ENCODE results near the gene TMC5. TPM values are rescaled to one million over a fixed set of nuclear protein-coding genes. Genes with fewer than 3 reads are reported as not detected.

The TMC5 gene
- total RNA-seq, 4 donors from 2014 or later: 3.0 TPM; not detected in 3

DNA sequence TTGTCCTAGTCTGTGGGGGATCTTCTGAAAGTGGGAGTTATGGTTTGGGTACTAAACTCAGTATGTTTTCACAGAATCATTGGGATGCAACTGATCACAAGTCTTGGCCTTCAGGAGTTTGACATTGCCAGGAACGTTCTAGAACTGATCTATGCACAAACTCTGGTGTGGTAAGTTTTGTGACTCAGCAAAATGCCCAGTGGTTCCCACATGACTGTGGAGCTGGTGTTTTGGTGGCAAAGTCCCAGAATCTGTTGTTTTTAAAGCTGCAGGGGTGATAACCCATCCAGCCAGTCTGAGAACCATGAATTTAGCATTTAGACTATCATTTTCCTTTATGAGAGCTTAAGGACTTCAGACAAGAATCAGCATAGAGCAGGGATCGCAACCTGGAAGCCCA, 63.6 kb downstream of the TMC5 start:
- H3K36me3 ChIP-seq: no peaks in the 10 kb centered on the region
- H3K9me3 ChIP-seq: peaks cover 0 to 4% (median 0%) of the 10 kb centered on the region in 3 donors
- H3K4me1 ChIP-seq: no peaks in the 10 kb centered on the region
- H3K27ac ChIP-seq: no peak overlapping the region
- H3K27me3 ChIP-seq: peaks cover 3% of the 10 kb centered on the region
- H3K4me3 ChIP-seq: no peak overlapping the region
- no peak for TF ChIP-seq EP300 (IDR thresholded peaks at IDR 0.05)
- WGBS, 2 donors (ENCODE audit: low coverage in 1 of 2): 75 to 100% methylated on average over 1 to 2 of the region's 2 CpGs
- no peak for ATAC-seq

GRCh38 chr16:19481769-19482168, 64.1 kb downstream of the TMC5 start:
- Histone ChIP-seq H3K36me3 (no peaks in the 10 kb centered on the region), H3K4me1 (no peaks in the 10 kb centered on the region), H3K27me3 (peaks cover 3% of the 10 kb centered on the region), H3K4me3 (no peak overlapping the region), H3K27ac (no peak overlapping the region), H3K9me3 (peaks cover 0 to 4% (median 0%) of the 10 kb centered on the region in 3 donors)
- ATAC-seq: no peak
- TF ChIP-seq, protein P1, sequence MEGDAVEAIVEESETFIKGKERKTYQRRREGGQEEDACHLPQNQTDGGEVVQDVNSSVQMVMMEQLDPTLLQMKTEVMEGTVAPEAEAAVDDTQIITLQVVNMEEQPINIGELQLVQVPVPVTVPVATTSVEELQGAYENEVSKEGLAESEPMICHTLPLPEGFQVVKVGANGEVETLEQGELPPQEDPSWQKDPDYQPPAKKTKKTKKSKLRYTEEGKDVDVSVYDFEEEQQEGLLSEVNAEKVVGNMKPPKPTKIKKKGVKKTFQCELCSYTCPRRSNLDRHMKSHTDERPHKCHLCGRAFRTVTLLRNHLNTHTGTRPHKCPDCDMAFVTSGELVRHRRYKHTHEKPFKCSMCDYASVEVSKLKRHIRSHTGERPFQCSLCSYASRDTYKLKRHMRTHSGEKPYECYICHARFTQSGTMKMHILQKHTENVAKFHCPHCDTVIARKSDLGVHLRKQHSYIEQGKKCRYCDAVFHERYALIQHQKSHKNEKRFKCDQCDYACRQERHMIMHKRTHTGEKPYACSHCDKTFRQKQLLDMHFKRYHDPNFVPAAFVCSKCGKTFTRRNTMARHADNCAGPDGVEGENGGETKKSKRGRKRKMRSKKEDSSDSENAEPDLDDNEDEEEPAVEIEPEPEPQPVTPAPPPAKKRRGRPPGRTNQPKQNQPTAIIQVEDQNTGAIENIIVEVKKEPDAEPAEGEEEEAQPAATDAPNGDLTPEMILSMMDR (IDR thresholded peaks at IDR 0.05): no peak
- TF ChIP-seq POLR2AphosphoS5 (IDR thresholded peaks at IDR 0.05): no peak
- no peak for TF ChIP-seq POLR2A (IDR thresholded peaks at IDR 0.05)
- no peak for TF ChIP-seq EP300 (IDR thresholded peaks at IDR 0.05)
- 81 to 91% methylated on average over 4 to 5 of the region's 5 CpGs for WGBS, 2 donors (ENCODE audit: low coverage in 1 of 2)

- no peak for ATAC-seq
Observed at GRCh38 chr16:19482291-19482690, 64.6 kb downstream of the TMC5 start.

DNA sequence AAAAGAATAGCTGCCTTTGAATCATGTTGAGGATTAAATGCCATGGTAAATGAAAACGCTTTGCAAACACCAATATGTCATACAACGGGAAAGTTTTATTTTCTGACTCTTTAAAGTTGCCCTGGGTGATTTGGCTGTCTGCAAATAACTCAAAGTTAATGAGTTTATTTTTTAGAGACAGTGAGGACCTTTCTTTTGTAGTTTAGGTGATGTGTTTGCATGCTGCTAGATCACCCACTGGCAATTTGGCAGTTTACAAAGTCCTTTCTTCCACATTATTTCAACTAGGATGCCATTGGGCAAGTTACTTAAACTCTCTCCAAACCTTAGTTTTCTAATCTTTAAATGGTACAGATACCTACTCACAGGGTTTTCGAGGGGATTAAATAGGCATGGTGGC, 66.4 kb downstream of the TMC5 start:
- no peaks in the 10 kb centered on the region for H3K4me1 ChIP-seq
- TF ChIP-seq EP300 (IDR thresholded peaks at IDR 0.05) (no peak), POLR2A (IDR thresholded peaks at IDR 0.05) (no peak), POLR2AphosphoS5 (IDR thresholded peaks at IDR 0.05) (no peak)
- TF ChIP-seq, protein P1 (IDR thresholded peaks at IDR 0.05): no peak
- no peak for ATAC-seq
- WGBS, 2 donors (ENCODE audit: low coverage in 1 of 2): 69 to 81% methylated on average over 2 to 3 of the region's 3 CpGs
- H3K36me3 ChIP-seq: no peaks in the 10 kb centered on the region
- H3K27me3 ChIP-seq: no peaks in the 10 kb centered on the region
- H3K4me3 ChIP-seq: no peak overlapping the region
- H3K27ac ChIP-seq: no peak overlapping the region
- H3K9me3 ChIP-seq: peaks cover 0 to 4% (median 0%) of the 10 kb centered on the region in 3 donors

More at GRCh38 chr16:19482291-19482690, 64.6 kb downstream of the TMC5 start:
- 60% methylated on average over 1 of the region's 1 CpG; no CpG with 5 or more reads in 1 of the 2 donors for WGBS, 2 donors (ENCODE audit: low coverage in 1 of 2)
- Histone ChIP-seq H3K27me3 (peaks cover 3% of the 10 kb centered on the region), H3K9me3 (peaks cover 0 to 4% (median 0%) of the 10 kb centered on the region in 3 donors), H3K36me3 (no peaks in the 10 kb centered on the region), H3K4me1 (no peaks in the 10 kb centered on the region), H3K4me3 (no peak overlapping the region), H3K27ac (no peak overlapping the region)
- TF ChIP-seq EP300 (IDR thresholded peaks at IDR 0.05) (no peak), POLR2AphosphoS5 (IDR thresholded peaks at IDR 0.05) (no peak), POLR2A (IDR thresholded peaks at IDR 0.05) (no peak)
- TF ChIP-seq, protein P1 (IDR thresholded peaks at IDR 0.05): no peak

GRCh38 chr16:19485611-19486010, 67.9 kb downstream of the TMC5 start:
- Histone ChIP-seq H3K4me3 (no peak overlapping the region), H3K27ac (no peak overlapping the region), H3K9me3 (peaks cover 0 to 4% (median 0%) of the 10 kb centered on the region in 3 donors), H3K36me3 (no peaks in the 10 kb centered on the region), H3K27me3 (no peaks in the 10 kb centered on the region), H3K4me1 (no peaks in the 10 kb centered on the region)
- ATAC-seq: no peak
- TF ChIP-seq, protein P1 (IDR thresholded peaks at IDR 0.05): no peak
- TF ChIP-seq POLR2AphosphoS5 (IDR thresholded peaks at IDR 0.05) (no peak), EP300 (IDR thresholded peaks at IDR 0.05) (no peak), POLR2A (IDR thresholded peaks at IDR 0.05) (no peak)
- 84 to 93% methylated on average over 2 to 5 of the region's 5 CpGs for WGBS, 2 donors (ENCODE audit: low coverage in 1 of 2)

Data from gastroesophageal sphincter (tissue), 4 donors.